Spleen (tissue), 11 donors: Measurements from ENCODE around the gene NDUFS7. TPM values are rescaled to one million over a fixed set of nuclear protein-coding genes. Genes with fewer than 3 reads are reported as not detected.

ENCODE experiments used
- DNase-seq: peaks from one replicate; pipeline ENCODE4 v3.0.0-alpha.2; 2020
- H3K27ac ChIP-seq, 8 donors: fragments of 200-600 bp; sonication (generic) in 7 of 8; 1 replicate in 4 of 8; 2 replicates in 4 of 8; pipeline versions ENCODE4 v1.5.0 to v1.8.0; 2016 to 2021; ENCODE audit warnings: inconsistent platforms in 4 of 8, mild to moderate bottlenecking in 4 of 8, moderate library complexity in 1 of 8
- H3K27me3 ChIP-seq, 7 donors: fragments of 200-600 bp; sonication (generic) in 6 of 7; replicated peaks in 1 of 7; 1 replicate in 4 of 7; 2 replicates in 3 of 7; pipeline versions ENCODE4 v1.5.0 to v1.8.0; 2016 to 2021; ENCODE audit warnings: inconsistent platforms in 3 of 7, mild to moderate bottlenecking in 1 of 7
- H3K36me3 ChIP-seq, 6 donors: fragments of 200-600 bp; sonication (generic) in 5 of 6; 1 replicate in 4 of 6; 2 replicates in 2 of 6; pipeline versions ENCODE4 v1.5.0 to v1.8.0; 2016 to 2021; ENCODE audit warnings: inconsistent platforms in 2 of 6
- H3K4me1 ChIP-seq, 6 donors: fragments of 200-600 bp; sonication (generic) in 5 of 6; 1 replicate in 3 of 6; 2 replicates in 3 of 6; pipeline versions ENCODE4 v1.5.0 to v1.8.0; 2016 to 2021; ENCODE audit warnings: inconsistent platforms in 3 of 6
- H3K4me3 ChIP-seq, 8 donors: fragments of 200-600 bp; sonication (generic) in 7 of 8; 1 replicate in 4 of 8; 2 replicates in 4 of 8; pipeline versions ENCODE4 v1.5.0 to v1.8.0; 2016 to 2021; ENCODE audit warnings: inconsistent platforms in 4 of 8, mild to moderate bottlenecking in 4 of 8, moderate library complexity in 2 of 8
- H3K9me3 ChIP-seq, 8 donors: fragments of 200-600 bp; sonication (generic) in 7 of 8; 1 replicate in 4 of 8; 2 replicates in 4 of 8; pipeline versions ENCODE4 v1.5.0 to v1.8.0; 2016 to 2021; ENCODE audit warnings: inconsistent platforms in 4 of 8
- CTCF ChIP-seq, 11 experiments: fragments of 200-600 bp in 7 of 11; fragments of 450-650 bp in 4 of 11; sonication (generic) in 4 of 11; IDR thresholded peaks in 8 of 11; conservative IDR thresholded peaks in 3 of 11; 1 replicate in 7 of 11; 2 replicates in 4 of 11; pipeline versions ENCODE4 v1.4.0 to v1.8.0; 2016 to 2021; ENCODE audit warnings: antibody characterized with exemption in 11 of 11, inconsistent platforms in 4 of 11, mild to moderate bottlenecking in 1 of 11
- POLR2A ChIP-seq, 3 donors: fragments of 450-650 bp; IDR thresholded peaks; one replicate each; pipeline ENCODE4 v1.5.1; 2017; ENCODE audit warnings: antibody characterized with exemption in 3 of 3, mild to moderate bottlenecking in 1 of 3
- POLR2AphosphoS5 ChIP-seq, 3 donors: sonication (generic); formaldehyde crosslinking; IDR thresholded peaks; one replicate each; pipeline ENCODE4 v1.5.1; 2017; ENCODE audit warnings: antibody characterized with exemption in 3 of 3
- WGBS, 5 donors: extraction: QIAGEN DNeasy Blood & Tissue Kit in 3 of 5; methylation state at CpG; one replicate each; pipeline versions ENCODE4 v1.1.5 to v1.1.7; 2013 to 2018; 5-methylcytosine and 5-hydroxymethylcytosine counted together
- intact Hi-C: fragments of 100-400 bp; cut with DNase I; formaldehyde crosslinking; loops from one replicate; pipeline ENCODE4 v1.15.0; 2023; ENCODE audit warnings: low total_unique reads
- polyA plus RNA-seq, 3 donors: library from polyadenylated mRNA; stranded (reverse); fragments of 200-250 nt; gene quantifications; one replicate each; pipeline ENCODE4 v1.2.1, GENCODE V29; 2013
- total RNA-seq, 7 donors: library from RNA; depleted of rRNA in 3 of 7; stranded (reverse); fragments of >200 nt in 3 of 7; fragmentation: NEBNext Ultra II Directional in 4 of 7; extraction: Animal tissue kit (Norgen Biotek cat#: 25700) in 4 of 7; gene quantifications; one replicate each; pipeline versions ENCODE4 v1.1.0 to v1.2.1, GENCODE V29; 2016 to 2021
- donor health status: healthy with polysubstance abuse.
- donor health status: DM: no; HTN: no; CAD: no; lungs with moderate emphysema.
- donor health status: DM: no; HTN: no; CAD: no.
- donor health status: Bipolar disorder and iron deficiency.
- donor health status: healthy.
- donor health status: DM: no; HTN: no; CAD: no.
- donor health status: DM: yes; HTN: yes; CAD: no.

The NDUFS7 gene
- total and polyA plus RNA-seq, 10 donors = 64.0 to 133 (median 81.6) TPM

- WGBS, 5 donors = 87 to 95% (median 92%) methylated on average over 25 of the region's 25 CpGs
- intact Hi-C loops = no loop called here
Measured at GRCh38 chr19:1441677-1442438, 58.2 kb downstream of the NDUFS7 start.

More at GRCh38 chr19:1441677-1442438, 58.2 kb downstream of the NDUFS7 start:
- no peak for TF ChIP-seq CTCF (IDR thresholded peaks at IDR 0.05 in 8 of 11, conservative IDR thresholded peaks at IDR 0.05 in 3 of 11)
- TF ChIP-seq POLR2A (IDR thresholded peaks at IDR 0.05) = no peak
- TF ChIP-seq POLR2AphosphoS5 (IDR thresholded peaks at IDR 0.05) = peak in 2 of 3 donors; percentile 12 to 56
- Histone ChIP-seq H3K36me3 (peaks cover 9 to 43% (median 32%) of the 10 kb centered on the region in 6 donors), H3K4me1 (peaks cover 32 to 71% (median 59%) of the 10 kb centered on the region in 6 donors), H3K9me3 (no peaks in the 10 kb centered on the region), H3K4me3 (no peak overlapping the region), H3K27me3 (peaks cover 6 to 23% (median 17%) of the 10 kb centered on the region in 7 donors), H3K27ac (no peak overlapping the region)
- DNase-seq = no peak

Other genes with a start within 250 kb of the NDUFS7 start
- 100 to 1,000 TPM in 5 of 7 donors, 10 to 100 TPM in 2; 51.7 to 230 (median 168) TPM for gene SBNO2, start 209.6 kb upstream of the NDUFS7 start, total RNA-seq
- gene SBNO2, start 209.6 kb upstream of the NDUFS7 start, polyA plus RNA-seq = 10 to 100 TPM; 16.2 to 62.0 (median 29.8) TPM
- 10 to 100 TPM; 52.1 to 85.0 (median 75.3) TPM for gene STK11, start 178.1 kb upstream of the NDUFS7 start, total RNA-seq
- gene STK11, start 178.1 kb upstream of the NDUFS7 start, polyA plus RNA-seq = 100 to 1,000 TPM in 1 of 3 donors, 10 to 100 TPM in 2; 44.0 to 107 (median 46.7) TPM
- 1 to 10 TPM in 1 of 7 donors, under 1 TPM in 5, not detected in 1; 0.12 to 1.2 (median 0.41) TPM for gene CBARP, start 145.9 kb upstream of the NDUFS7 start, total RNA-seq
- gene CBARP, start 145.9 kb upstream of the NDUFS7 start, polyA plus RNA-seq = under 1 TPM in 2 of 3 donors, not detected in 1; 0.05 to 0.48 TPM
- 100 to 1,000 TPM in 4 of 7 donors, 10 to 100 TPM in 3; 49.1 to 131 (median 102) TPM for gene ATP5F1D, start 142.2 kb upstream of the NDUFS7 start, total RNA-seq
- 100 to 1,000 TPM; 164 to 166 (median 165) TPM for gene ATP5F1D, start 142.2 kb upstream of the NDUFS7 start, polyA plus RNA-seq
- 100 to 1,000 TPM in 4 of 7 donors, 10 to 100 TPM in 3; 42.1 to 223 (median 138) TPM for gene MIDN, start 135.3 kb upstream of the NDUFS7 start, total RNA-seq
- 10 to 100 TPM; 16.5 to 48.9 (median 19.1) TPM for gene MIDN, start 135.3 kb upstream of the NDUFS7 start, polyA plus RNA-seq
- gene CIRBP, start 114.6 kb upstream of the NDUFS7 start, total RNA-seq = 100 to 1,000 TPM; 333 to 672 (median 514) TPM
- 100 to 1,000 TPM; 406 to 894 (median 843) TPM for gene CIRBP, start 114.6 kb upstream of the NDUFS7 start, polyA plus RNA-seq
- gene FAM174C, start 108.4 kb upstream of the NDUFS7 start, total RNA-seq = 10 to 100 TPM; 35.8 to 69.6 (median 43.9) TPM
- 100 to 1,000 TPM in 1 of 3 donors, 10 to 100 TPM in 2; 82.9 to 134 (median 88.6) TPM for gene FAM174C, start 108.4 kb upstream of the NDUFS7 start, polyA plus RNA-seq
- gene EFNA2, start 98.0 kb upstream of the NDUFS7 start, total RNA-seq = not detected
- gene EFNA2, start 98.0 kb upstream of the NDUFS7 start, polyA plus RNA-seq = not detected
- 10 to 100 TPM in 4 of 7 donors, 1 to 10 TPM in 3; 7.1 to 14.5 (median 11.2) TPM for gene GAMT, start 17.6 kb downstream of the NDUFS7 start, total RNA-seq
- gene GAMT, start 17.6 kb downstream of the NDUFS7 start, polyA plus RNA-seq = 10 to 100 TPM; 15.2 to 20.4 (median 18.2) TPM
- gene DAZAP1, start 23.7 kb downstream of the NDUFS7 start, total RNA-seq = 100 to 1,000 TPM in 3 of 7 donors, 10 to 100 TPM in 4; 43.8 to 137 (median 94.6) TPM
- gene DAZAP1, start 23.7 kb downstream of the NDUFS7 start, polyA plus RNA-seq = 100 to 1,000 TPM in 2 of 3 donors, 10 to 100 TPM in 1; 80.0 to 133 (median 106) TPM
- gene RPS15, start 54.5 kb downstream of the NDUFS7 start, total RNA-seq = 1,000 to 10,000 TPM in 6 of 7 donors, 100 to 1,000 TPM in 1; 932 to 4,344 (median 1,309) TPM
- 1,000 to 10,000 TPM; 4,275 to 5,849 (median 5,793) TPM for gene RPS15, start 54.5 kb downstream of the NDUFS7 start, polyA plus RNA-seq
- under 1 TPM; 0.07 to 0.56 (median 0.20) TPM for gene APC2, start 66.2 kb downstream of the NDUFS7 start, total RNA-seq
- under 1 TPM; 0.02 to 0.29 (median 0.02) TPM for gene APC2, start 66.2 kb downstream of the NDUFS7 start, polyA plus RNA-seq
- gene C19orf25, start 95.3 kb downstream of the NDUFS7 start, total RNA-seq = 10 to 100 TPM; 31.3 to 52.8 (median 40.3) TPM
- gene C19orf25, start 95.3 kb downstream of the NDUFS7 start, polyA plus RNA-seq = 10 to 100 TPM; 24.7 to 56.6 (median 38.8) TPM
- 1 to 10 TPM; 1.1 to 4.2 (median 1.8) TPM for gene PCSK4, start 106.4 kb downstream of the NDUFS7 start, total RNA-seq
- gene PCSK4, start 106.4 kb downstream of the NDUFS7 start, polyA plus RNA-seq = 1 to 10 TPM; 1.9 to 2.4 (median 2.0) TPM
- gene REEP6, start 107.3 kb downstream of the NDUFS7 start, total RNA-seq = 1 to 10 TPM in 5 of 7 donors, under 1 TPM in 1, not detected in 1; 0.65 to 2.6 (median 1.6) TPM
- 1 to 10 TPM; 1.2 to 1.6 (median 1.5) TPM for gene REEP6, start 107.3 kb downstream of the NDUFS7 start, polyA plus RNA-seq
- gene ADAMTSL5, start 129.1 kb downstream of the NDUFS7 start, total RNA-seq = 1 to 10 TPM in 4 of 7 donors, under 1 TPM in 3; 0.26 to 2.0 (median 1.3) TPM
- gene ADAMTSL5, start 129.1 kb downstream of the NDUFS7 start, polyA plus RNA-seq = under 1 TPM; 0.13 to 0.42 (median 0.27) TPM
- gene PLK5, start 140.2 kb downstream of the NDUFS7 start, total RNA-seq = not detected
- under 1 TPM; 0.04 to 0.06 (median 0.06) TPM for gene PLK5, start 140.2 kb downstream of the NDUFS7 start, polyA plus RNA-seq
- 10 to 100 TPM in 1 of 7 donors, 1 to 10 TPM in 6; 5.4 to 11.7 (median 6.7) TPM for gene MEX3D, start 184.4 kb downstream of the NDUFS7 start, total RNA-seq
- 1 to 10 TPM in 2 of 3 donors, under 1 TPM in 1; 0.87 to 2.7 (median 2.0) TPM for gene MEX3D, start 184.4 kb downstream of the NDUFS7 start, polyA plus RNA-seq
- gene MBD3, start 209.0 kb downstream of the NDUFS7 start, total RNA-seq = 10 to 100 TPM; 57.4 to 80.9 (median 74.3) TPM
- gene MBD3, start 209.0 kb downstream of the NDUFS7 start, polyA plus RNA-seq = 100 to 1,000 TPM in 1 of 3 donors, 10 to 100 TPM in 2; 62.2 to 177 (median 89.3) TPM
- gene UQCR11, start 221.6 kb downstream of the NDUFS7 start, total RNA-seq = 100 to 1,000 TPM in 4 of 7 donors, 10 to 100 TPM in 3; 40.9 to 165 (median 129) TPM
- gene UQCR11, start 221.6 kb downstream of the NDUFS7 start, polyA plus RNA-seq = 100 to 1,000 TPM in 2 of 3 donors, 10 to 100 TPM in 1; 93.4 to 153 (median 145) TPM